Activated naive CD8-positive, alpha-beta T cell treated with anti-CD3 and anti-CD28 coated beads, Interleukin-2, amount 50 U/mL, for 16 hours (primary cell): ENCODE data around the gene PIGN.

Experiments used
- DNase-seq: peaks from one replicate; pipeline ENCODE4 v3.0.0-alpha.2; 2020; ENCODE audit warnings: low read depth, low spot score

Gene PIGN

DNA sequence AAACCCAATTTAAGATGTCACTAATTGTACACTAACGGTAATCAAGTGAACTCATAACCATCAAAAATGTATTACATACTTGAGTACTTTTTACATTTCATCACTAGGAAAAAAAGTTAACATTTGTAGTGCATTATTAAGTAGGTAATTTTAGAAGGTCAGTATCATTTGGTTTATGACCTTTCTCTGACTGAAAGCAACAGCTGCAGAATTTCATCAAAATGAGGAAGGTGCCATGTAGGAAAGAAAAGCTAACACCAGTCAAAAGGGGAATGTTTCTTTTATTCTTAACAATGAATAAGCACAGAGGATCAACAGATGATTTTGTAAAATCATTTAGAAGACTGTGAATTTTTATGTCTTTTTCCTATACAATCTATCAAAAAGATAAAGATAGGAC, 79.0 kb downstream of the PIGN start:
- no peak for DNase-seq

DNA sequence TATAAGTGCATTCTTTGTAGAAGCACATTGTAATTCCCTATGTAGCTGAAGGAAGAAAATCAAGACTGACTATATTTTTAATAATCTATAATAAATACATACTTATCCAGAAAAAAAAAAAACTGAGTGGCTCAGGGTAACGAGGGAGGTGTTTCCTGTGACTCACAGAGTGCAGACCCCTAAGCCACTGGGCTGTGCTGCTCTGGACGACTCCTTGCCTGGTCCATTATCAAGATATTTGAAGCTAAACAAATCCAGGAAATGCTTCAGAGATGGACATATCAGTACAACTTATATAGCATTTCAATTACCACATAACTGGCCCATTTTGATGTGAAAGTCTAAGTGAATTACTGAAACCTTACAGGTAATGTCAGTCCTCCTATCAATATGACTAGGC, 80.6 kb downstream of the PIGN start:
- no peak for DNase-seq

DNA sequence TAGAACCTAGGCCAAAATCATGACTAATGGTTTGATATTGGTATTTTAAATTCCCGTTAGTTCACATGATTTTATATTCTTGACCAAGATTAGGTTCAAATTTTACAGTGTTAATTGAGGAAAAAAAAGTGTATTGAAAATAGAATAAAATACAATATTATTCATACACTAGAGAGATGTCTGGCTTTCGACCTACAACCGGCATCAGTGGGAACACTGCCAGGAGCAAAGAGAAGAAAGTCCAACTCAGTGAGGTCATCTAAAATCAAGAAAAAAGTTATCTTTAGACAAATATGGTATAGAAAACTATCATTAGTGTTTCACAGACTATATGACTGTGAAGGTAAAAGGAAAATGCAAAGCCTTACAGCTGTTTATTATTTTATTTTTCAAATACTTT, 81.5 kb downstream of the PIGN start:
- DNase-seq: no peak

DNA sequence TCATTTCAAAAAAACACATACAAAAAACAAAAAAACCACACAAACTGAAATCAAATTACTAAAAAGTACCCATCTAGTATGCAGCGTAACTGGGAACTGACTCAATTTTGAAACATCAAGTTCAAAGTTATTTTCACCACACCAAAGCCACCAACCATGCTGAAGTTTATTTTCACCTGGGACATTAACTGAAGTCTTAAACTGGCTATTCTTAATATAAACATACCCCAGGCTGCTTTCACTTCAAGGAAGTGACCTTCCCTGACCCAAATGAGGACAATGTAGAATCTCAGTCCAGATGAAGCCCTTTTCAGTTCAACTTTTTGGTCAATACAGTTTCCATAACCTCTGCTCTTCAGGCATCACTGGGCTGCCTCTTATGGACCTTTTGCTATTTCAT, 84.6 kb downstream of the PIGN start:
- no peak for DNase-seq

DNA sequence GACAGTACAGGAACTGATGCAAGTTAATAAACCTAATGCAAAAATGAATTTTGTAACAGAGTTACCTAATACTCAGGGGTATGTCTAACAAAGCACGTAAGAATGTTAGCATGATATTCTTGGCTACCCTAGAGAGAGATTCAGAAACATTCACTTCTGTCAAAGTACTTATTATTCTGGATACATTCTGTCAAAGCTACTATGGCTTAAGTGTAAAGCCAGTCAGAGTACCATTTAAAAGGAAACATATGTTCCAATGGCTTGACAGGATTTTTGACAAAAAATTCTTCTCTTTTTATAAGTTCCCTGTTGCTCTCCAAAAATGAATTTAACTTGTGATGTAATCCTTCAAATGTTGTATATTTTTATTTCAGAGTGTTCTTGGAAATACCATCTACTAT, 85.5 kb downstream of the PIGN start:
- no peak for DNase-seq

DNA sequence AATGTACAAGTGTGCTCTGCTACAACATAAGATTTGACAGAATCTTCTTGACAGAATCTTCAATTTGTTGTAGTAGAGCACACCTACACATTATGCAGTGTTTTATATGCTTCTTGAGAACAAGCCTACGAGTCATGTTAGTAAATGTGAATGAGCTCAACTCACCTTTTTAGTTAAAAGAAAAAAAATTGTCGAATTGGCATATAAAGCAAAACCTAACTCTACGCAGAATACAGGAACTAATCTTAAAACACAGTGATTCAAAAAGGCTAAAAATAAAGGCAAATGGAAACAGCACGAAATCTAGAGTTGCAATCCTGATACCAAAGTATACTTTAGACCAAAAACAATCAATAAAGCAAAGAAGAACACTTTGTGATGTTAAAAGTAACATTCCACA, 87.9 kb downstream of the PIGN start:
- DNase-seq: no peak

DNA sequence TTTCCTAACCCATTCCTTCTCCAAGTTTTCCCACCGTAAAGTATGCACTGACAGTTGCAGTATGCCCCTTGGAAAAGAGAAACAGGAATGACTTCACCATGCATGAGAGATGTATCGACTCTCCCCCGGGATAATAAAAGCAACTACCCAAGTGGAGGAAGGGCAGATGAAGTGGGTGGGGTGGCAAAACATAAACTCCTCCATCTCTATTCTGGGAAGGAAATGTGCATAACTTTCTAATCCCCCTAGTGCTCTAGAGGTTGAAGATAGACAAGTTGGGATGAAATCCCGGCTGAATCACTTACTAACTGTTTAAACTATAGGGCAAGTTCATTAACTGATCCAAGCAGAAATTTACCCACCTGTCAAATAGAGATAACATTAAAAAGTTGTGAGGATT, 89.2 kb downstream of the PIGN start:
- no peak for DNase-seq

DNA sequence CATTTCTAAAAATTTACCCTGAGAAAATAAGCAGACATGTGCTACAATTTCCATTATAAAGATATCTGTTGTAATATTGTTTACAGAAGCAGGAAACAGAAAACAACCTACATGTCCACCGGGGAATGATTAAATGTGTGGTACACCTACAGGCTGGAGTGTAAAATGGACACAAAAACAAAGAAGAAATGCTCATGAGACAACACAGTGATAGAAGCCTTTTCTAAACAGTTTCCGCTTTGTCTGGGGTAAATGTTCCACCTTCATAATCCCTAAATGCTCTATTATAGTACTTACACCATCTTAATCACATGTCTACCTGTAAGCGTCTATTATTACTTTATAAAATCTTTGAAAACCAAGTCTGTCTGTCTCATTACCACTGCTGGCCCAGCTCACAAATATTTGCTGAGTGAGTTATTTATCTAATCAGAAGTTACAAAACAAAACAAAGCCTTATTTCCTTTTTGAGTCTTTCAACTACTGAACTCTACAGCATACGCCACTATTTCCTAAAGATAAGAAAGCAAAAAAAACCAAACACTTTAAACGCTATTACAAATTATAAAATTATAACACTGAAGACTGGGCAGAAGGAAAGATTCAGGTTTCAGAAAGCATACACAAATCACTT, 95.3 kb downstream of the PIGN start:
- no peak for DNase-seq

DNA sequence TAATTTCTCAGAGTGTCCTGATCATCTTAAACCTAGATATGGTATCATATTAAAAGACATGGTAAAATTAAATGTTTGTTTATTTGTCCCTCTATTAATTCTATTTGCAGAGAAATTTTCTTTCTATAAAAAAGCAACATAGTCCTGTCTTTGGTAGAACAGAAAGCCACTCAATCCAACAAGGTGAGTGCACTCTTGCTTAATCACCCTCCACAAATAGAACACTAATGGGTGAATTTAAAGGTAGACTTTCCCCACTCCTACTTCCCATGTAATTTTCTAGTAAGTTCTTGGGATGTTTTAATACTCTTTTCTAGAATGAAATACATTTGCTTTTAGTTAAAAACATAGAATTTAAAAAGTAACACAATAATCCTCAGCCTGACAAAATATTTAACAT, 97.7 kb downstream of the PIGN start:
- no peak for DNase-seq

DNA sequence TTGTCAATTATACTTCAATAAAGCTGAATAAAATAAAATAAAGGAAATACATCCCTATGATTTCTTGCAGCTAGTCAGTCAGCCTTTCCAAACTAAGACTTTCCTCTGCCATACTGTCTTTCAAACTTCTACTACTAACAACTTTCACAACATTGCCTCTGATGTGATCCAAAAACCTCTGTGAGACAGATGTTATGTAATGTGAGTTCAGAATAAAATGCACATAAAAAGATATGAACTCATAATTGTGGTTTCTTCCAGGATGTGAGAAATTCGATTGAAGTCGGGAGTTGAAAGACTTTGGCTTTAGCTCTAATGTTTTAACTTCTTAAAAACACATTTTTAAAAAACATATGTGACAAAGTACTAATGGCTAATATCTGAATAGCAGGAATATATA, 98.7 kb downstream of the PIGN start:
- DNase-seq: no peak

DNA sequence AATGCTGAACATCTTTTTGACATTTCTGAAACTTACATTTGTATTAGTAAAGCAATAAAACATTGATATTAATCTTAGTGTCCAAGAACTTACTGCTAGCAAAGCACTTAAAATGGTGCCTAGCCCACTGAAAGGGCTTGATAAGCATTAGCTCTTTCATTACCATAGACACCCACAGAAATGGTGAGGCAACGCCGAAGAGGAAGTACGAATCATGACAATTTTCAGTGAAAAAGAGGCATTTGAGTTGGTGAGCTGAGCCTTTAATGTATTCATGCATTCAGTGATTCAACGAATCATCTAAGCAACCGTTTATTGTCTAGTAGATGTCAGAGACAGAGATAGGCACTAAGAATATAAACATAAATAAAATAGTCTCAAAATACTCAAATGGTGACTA, 101.1 kb downstream of the PIGN start:
- DNase-seq: no peak

DNA sequence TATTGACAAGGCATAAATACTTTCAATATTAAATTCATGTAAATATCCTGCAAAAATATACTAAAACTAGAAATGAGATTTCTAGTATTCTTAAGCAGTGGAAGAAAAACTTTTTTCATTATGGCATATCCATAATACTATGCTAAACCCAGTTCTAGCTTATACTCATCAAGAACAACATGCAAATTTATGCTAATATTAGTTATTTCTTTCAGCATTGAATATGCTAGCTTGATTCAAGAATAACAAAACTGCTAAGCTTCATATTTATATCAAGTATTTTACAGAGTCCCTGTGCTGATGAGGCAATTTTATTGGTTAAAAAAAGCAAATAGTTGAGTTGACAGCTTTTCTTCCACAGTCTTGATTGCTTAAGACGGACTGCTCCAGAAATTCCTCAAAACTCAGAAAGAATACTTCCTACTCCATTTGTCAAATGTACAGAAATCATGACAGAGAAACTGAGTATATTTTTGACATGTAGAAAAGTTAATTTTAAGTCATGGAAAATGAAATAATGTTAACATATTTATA, 105.0 kb downstream of the PIGN start:
- no peak for DNase-seq

DNA sequence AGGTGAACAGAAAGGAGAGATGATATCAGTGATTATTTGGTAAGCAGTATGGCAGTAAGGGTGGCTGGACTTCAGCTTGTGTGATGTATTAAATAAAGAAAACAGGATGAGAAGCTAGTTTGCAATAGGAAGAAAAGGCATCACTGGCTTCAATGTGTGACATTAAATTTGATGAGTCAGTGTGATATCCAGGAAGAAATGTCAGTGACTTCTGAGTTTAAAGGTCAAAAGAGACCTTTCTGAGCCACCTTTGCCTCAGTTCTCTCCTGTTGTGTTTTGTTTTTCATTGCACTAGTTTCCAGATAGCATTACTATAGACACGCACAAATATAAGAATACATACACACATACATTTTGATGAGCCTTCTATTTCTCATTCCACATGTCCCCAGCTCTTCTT, 105.6 kb downstream of the PIGN start:
- no peak for DNase-seq

DNA sequence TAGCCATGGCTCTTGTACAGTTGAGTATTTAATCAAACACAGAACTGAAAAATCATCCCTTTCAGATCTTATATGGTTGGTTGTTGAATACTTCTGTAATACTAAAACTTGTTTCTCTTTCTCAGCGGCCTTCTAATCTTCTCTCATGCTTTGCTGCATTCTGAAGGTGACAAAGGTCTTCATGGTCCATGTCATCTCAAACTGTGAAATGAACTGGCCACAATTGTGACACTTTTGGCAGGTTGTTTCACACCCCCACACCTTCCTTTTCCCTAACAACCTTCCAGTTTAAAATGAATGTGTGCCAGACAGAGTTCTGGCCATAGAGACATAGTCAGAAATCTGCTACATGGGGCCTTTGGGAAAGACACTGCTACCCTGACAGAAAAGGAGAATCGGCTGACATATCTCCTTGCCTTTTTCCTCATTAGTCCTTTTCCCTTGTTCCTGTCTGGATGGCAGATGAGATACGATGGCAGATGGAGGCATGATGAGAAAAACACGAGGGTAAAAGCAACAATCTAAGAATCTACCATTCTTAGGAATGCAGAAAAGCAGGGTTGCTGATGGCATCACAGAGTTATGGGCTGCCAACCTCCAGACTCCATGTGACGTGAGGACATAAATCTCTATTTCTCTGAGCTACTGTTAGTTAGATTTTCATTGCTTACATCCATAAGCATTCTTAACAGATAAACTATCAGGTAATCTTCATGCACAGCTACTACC, 106.5 kb downstream of the PIGN start:
- no peak for DNase-seq

DNA sequence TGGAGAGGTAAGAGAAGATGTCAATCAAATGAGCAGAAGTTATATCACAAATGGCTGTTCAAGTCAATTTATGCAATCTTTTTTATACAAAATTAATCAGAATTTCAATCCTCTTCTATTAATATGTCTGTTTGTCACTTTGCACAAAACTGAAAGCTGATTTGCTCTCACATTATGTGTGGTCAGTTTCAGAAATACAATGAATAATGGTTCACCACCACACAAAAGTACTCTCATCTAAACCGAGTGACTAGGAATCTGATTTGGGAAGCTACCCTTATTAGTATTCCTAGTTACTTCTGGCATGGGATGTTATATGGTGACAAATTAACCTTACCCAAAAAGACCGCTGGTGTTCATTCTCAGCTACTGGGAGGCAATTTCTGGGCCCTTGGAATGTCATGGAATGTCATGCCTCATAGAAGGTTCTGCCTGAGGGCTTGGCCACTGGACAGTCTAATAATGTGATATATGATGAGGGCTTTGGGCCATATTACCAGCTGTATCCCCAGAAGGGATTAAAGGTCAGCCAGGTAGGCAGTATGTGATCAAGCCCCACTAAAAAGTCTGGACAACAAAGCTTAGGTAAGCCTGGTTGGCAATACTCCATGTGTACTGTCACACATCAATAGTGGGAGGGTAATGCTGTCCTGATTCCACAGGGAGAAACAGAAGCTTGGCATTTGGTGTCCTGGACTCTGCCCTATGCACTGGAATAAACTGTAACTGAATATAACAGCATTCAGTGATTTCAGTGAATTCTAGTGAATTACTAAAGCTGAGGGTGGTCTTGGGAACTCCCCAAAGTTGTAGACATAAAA, 113.2 kb downstream of the PIGN start:
- DNase-seq: no peak

DNA sequence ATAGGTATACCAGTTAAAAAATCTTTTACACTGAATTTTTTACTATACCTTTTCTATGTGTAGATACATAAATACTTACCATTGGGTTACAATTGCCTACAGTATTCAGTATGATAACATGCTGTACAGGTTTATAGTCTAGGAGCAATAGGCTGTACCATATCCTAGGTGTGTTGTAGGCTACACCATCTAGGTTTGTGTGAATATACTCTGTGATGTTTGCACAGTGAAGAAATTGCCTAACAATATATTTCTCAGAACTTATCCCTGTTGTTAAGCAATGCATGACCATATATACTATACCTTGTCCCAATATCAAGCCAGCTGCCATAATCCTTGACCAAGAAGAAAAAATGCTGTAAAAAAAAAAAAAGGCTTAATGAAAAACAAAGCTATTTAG, 114.5 kb downstream of the PIGN start:
- no peak for DNase-seq

DNA sequence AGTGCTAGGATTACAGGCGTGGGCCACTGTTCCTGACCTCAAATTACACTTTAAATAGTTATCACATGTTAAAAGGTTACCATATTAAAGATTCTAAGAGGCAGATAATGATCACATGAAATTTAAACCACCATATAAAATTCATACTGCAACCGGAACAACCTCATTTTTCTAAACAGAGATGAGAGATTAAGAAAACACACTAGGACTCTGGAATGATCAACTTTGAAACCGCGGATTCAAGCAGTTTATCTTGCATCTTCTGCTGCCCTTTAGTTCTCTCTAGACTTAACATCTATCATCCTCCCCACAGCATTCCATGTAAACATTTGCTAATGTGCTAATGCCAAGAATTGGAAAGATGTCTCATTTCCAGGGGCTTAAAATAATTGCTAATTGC, 115.8 kb downstream of the PIGN start:
- no peak for DNase-seq

DNA sequence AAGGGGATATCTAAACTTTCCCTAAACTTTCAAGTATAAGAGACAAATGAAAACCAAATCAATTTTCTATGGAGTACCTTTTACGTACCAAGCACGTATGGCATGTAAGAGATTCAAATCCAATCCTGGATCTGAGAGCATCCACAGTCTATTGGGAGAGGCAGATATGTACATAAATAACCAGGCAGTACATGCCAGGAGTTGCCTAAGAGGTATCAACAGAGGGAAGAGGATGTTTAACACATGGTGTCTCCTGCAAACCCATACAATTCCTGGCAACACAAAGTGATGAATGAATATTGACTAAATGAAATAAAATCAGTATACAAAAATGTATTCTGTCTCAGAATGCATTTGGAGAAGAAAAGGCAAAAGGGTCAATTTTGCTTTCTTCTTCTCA, 116.6 kb downstream of the PIGN start:
- no peak for DNase-seq

DNA sequence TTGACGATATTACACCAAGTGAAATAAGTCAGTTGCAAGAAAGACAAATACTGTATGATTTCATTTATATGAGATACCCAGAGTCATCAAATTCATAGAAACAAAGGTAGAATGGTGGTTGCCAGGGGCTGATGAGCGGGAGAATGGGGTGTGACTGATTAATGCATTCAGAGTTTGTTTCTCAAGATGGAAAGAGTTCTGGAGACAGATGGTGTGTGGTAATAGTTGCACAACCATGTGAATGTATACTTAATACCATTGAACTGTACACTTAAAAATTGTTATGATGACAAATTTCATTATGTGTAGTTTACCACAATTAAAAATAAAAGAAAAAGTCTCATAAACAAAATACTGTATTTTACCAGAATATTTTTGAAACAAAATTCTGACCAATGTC, 117.3 kb downstream of the PIGN start:
- no peak for DNase-seq

DNA sequence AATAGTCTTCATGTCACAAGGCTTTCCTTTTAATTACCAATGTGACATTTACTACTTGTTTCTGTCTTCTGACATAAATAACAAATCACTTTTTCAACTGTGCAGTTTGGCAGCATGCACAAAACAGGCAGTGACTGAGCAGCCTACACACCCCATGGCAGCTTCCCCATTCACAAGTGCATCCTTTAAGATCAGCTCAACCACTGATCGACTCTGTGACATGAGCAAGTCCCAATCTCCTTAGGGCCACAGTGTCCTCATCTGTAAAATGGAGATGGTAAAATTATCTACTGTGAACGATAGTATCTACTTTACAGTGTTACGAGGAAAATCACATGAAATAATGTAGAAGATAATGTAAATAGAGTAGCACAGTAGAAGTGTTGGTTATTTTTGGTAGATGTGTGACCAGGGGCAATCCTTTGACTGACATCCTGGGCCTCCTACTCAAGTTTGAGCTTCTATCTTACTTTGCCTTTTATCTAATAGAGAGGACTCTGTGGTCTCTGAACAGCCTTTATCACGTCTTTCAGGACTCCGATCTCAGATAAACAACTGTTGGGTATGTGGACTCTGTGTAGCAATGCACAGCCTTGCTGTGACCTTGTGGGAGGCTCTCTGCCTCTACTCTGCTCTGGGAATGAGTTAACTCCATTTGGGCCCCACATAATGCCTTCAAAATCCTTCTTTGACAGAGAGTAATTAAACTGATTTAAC, 120.6 kb downstream of the PIGN start:
- no peak for DNase-seq

DNA sequence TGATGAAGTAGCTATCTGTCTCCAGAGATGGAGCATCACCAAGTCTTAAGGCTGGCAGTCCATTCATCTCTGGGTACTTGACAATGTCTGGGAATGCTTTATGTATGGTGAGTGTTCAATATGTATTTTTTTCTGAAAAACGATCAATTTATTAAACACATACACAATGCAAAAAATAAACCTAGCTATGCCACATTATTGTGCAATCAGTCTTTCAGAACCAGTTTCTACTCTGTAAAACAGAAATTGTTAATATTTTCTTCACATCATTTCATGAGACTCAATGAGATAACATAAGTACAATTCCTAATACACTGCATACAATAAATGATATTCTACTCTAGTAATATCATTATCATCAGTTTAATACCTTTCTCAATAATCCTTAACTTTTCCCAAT, 122.5 kb downstream of the PIGN start:
- no peak for DNase-seq
